Mesendoderm (in vitro differentiated cells): ENCODE measurements around the gene NPHP3.

Experiments
- DNase-seq: peaks from one replicate; pipeline ENCODE4 v3.0.0; 2013
- H2AK5ac ChIP-seq: 2 replicates; pipeline ENCODE4 v1.6.1; 2013; ENCODE audit warnings: low read length, inconsistent platforms
- H2BK120ac ChIP-seq: 2 replicates; pipeline ENCODE4 v1.6.1; 2013; ENCODE audit warnings: low read depth, mild to moderate bottlenecking, low read length, moderate library complexity, mixed read lengths
- H2BK15ac ChIP-seq: replicated peaks from 2 replicates; pipeline ENCODE4 v1.6.1; 2013; ENCODE audit warnings: low read depth, mild to moderate bottlenecking, moderate library complexity
- H2BK5ac ChIP-seq: 2 replicates; pipeline ENCODE4 v1.6.1; 2013; ENCODE audit warnings: low read length, inconsistent platforms
- H3K18ac ChIP-seq: 2 replicates; pipeline ENCODE4 v1.6.1; 2013; ENCODE audit warnings: mild to moderate bottlenecking, low read length, mixed read lengths
- H3K23ac ChIP-seq: one replicate; pipeline ENCODE4 v1.6.1; 2013; ENCODE audit warnings: low read length
- H3K27ac ChIP-seq: 2 replicates; pipeline ENCODE4 v1.5.1; 2013; ENCODE audit warnings: low read depth, mild to moderate bottlenecking, inconsistent platforms, low read length, moderate library complexity
- H3K27me3 ChIP-seq: 2 replicates; pipeline ENCODE4 v1.6.1; 2013; ENCODE audit warnings: low read length, control low read depth, mild to moderate bottlenecking, inconsistent platforms; ENCODE audit not compliant: insufficient read depth, poor library complexity
- H3K36me3 ChIP-seq: 2 replicates; pipeline ENCODE4 v1.6.1; 2013; ENCODE audit warnings: low read length, inconsistent platforms; ENCODE audit not compliant: control insufficient read depth, insufficient read depth
- H3K4ac ChIP-seq: one replicate; pipeline ENCODE4 v1.6.1; 2013; ENCODE audit warnings: low read depth, mild to moderate bottlenecking, low read length, moderate library complexity
- H3K4me1 ChIP-seq: 2 replicates; pipeline ENCODE4 v1.6.1; 2013; ENCODE audit warnings: low read depth, low read length, inconsistent platforms; ENCODE audit not compliant: control insufficient read depth
- H3K4me2 ChIP-seq: 2 replicates; pipeline ENCODE4 v1.6.1; 2013; ENCODE audit warnings: low read length
- H3K4me3 ChIP-seq: 2 replicates; pipeline ENCODE4 v1.5.1; 2013; ENCODE audit warnings: mild to moderate bottlenecking, low read length
- H3K56ac ChIP-seq: one replicate; pipeline ENCODE4 v1.6.1; 2013; ENCODE audit warnings: low read length
- H3K79me1 ChIP-seq: 2 replicates; pipeline ENCODE4 v1.6.1; 2013; ENCODE audit warnings: low read length, inconsistent platforms
- H3K79me2 ChIP-seq: 2 replicates; pipeline ENCODE4 v1.6.1; 2013; ENCODE audit warnings: mild to moderate bottlenecking, low read length; ENCODE audit not compliant: control insufficient read depth, insufficient read depth
- H3K9ac ChIP-seq: 2 replicates; pipeline ENCODE4 v1.6.1; 2013; ENCODE audit warnings: low read length, inconsistent platforms
- H4K5ac ChIP-seq: one replicate; pipeline ENCODE4 v1.6.1; 2013; ENCODE audit warnings: low read length
- H4K8ac ChIP-seq: one replicate; pipeline ENCODE4 v1.6.1; 2013; ENCODE audit warnings: low read depth, mild to moderate bottlenecking, control low read depth, low read length, moderate library complexity
- WGBS: extraction: QIAGEN DNeasy Blood & Tissue Kit; methylation state at CpG from one replicate; pipeline ENCODE4 v1.1.7; 2013; ENCODE audit warnings: low lambda C conversion rate, missing lambda C conversion rate; ENCODE audit not compliant: insufficient coverage; ENCODE audit errors: extremely low coverage; 5-methylcytosine and 5-hydroxymethylcytosine counted together

NPHP3 gene

DNA sequence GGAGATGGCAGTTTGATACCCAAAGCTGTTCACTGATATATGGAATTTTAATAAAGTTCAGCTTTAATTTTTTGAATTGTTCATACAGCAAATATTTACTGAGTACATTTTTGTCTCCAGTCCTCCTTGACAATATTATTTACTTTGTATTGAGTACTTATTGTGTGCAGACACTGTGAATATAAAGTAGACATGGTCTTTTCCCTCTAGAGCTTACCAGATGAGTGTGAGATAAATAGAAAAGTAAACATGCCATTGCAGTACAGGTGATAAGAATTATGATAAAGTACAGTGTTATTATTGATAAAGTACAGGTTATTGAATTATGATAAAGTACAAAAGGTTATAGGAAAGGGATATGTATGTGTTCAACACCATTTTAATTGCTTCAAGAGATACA, 60.0 kb downstream of the NPHP3 start:
- H3K36me3 ChIP-seq: no peaks in the 10 kb centered on the region
- H3K79me2 ChIP-seq: peaks cover 10% of the 10 kb centered on the region
- H3K4me3 ChIP-seq: no peak overlapping the region
- H2BK5ac ChIP-seq: no peak overlapping the region
- no peak overlapping the region for H3K56ac ChIP-seq
- H4K5ac ChIP-seq: no peak overlapping the region
- no peak overlapping the region for H3K9ac ChIP-seq
- H4K8ac ChIP-seq: no peak overlapping the region
- no peak overlapping the region for H2BK15ac ChIP-seq
- H3K18ac ChIP-seq: no peak overlapping the region
- no peak overlapping the region for H3K4ac ChIP-seq
- H3K79me1 ChIP-seq: peaks cover 4% of the 10 kb centered on the region
- no peak overlapping the region for H2AK5ac ChIP-seq
- H2BK120ac ChIP-seq: no peak overlapping the region
- no peak overlapping the region for H3K4me2 ChIP-seq
- H3K27ac ChIP-seq: no peak overlapping the region
- no peak for DNase-seq
- H3K23ac ChIP-seq: no peak overlapping the region
- H3K4me1 ChIP-seq: no peaks in the 10 kb centered on the region
- H3K27me3 ChIP-seq: no peaks in the 10 kb centered on the region

DNA sequence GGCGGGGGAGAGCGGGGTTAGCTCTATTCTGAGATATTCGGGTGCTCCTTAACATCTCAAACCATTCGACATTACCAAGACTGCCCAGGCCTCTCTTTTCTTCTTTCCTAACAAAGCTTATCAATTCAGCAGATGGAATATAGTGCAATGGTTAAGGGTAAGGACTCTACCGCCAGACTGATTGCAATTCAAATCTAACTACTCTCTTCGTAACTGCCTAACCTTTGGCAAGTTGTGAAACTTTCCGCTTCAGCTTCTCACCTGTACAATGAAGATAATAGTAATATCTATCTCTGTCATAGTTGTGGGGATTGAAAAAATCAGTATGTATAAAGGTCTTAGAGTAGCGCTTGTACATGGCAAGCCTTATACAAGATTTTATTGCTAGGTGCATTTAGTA, 61.1 kb downstream of the NPHP3 start:
- H4K5ac ChIP-seq: no peak overlapping the region
- H2BK5ac ChIP-seq: no peak overlapping the region
- H3K27me3 ChIP-seq: no peaks in the 10 kb centered on the region
- peaks cover 10% of the 10 kb centered on the region for H3K79me2 ChIP-seq
- H3K9ac ChIP-seq: peak overlapping the region; percentile 95
- H2AK5ac ChIP-seq: no peak overlapping the region
- no peak overlapping the region for H2BK120ac ChIP-seq
- H4K8ac ChIP-seq: no peak overlapping the region
- no peak for DNase-seq
- no peak overlapping the region for H2BK15ac ChIP-seq
- no peak overlapping the region for H3K18ac ChIP-seq
- peak overlapping the region; percentile 81 for H3K4me3 ChIP-seq
- peak overlapping the region; percentile 98 for H3K56ac ChIP-seq
- no peak overlapping the region for H3K23ac ChIP-seq
- peak overlapping the region; percentile 51 for H3K4me2 ChIP-seq
- no peak overlapping the region for H3K27ac ChIP-seq
- H3K4ac ChIP-seq: no peak overlapping the region
- H3K79me1 ChIP-seq: peaks cover 4% of the 10 kb centered on the region
- no peaks in the 10 kb centered on the region for H3K4me1 ChIP-seq
- no CpG with 5 or more reads among the region's 8 CpGs for WGBS
- H3K36me3 ChIP-seq: no peaks in the 10 kb centered on the region

DNA sequence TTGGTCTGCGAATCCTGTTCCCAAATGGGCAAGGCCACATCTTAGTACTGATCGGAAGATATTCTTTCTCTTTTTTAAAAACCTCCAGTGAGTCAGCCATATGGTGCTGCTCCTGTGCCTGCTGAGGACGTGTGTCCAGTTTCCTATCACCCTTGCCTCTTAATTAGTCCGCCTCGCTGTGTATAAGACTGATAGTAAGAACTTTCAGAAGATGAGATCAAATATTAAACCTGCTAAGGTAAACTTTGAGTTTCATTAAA, 61.5 kb downstream of the NPHP3 start:
- Histone ChIP-seq H3K4me2 (peak overlapping the region; percentile 51), H3K4me1 (no peaks in the 10 kb centered on the region), H3K79me1 (peaks cover 4% of the 10 kb centered on the region), H3K56ac (peak overlapping the region; percentile 98), H3K9ac (peak overlapping the region; percentile 95), H2BK120ac (no peak overlapping the region), H3K79me2 (peaks cover 10% of the 10 kb centered on the region), H2BK5ac (no peak overlapping the region), H4K5ac (no peak overlapping the region), H4K8ac (no peak overlapping the region), H3K4me3 (peak overlapping the region; percentile 81), H3K18ac (no peak overlapping the region), H2BK15ac (no peak overlapping the region), H2AK5ac (no peak overlapping the region), H3K23ac (peak overlapping the region; percentile 83), H3K27ac (no peak overlapping the region), H3K4ac (no peak overlapping the region), H3K36me3 (no peaks in the 10 kb centered on the region), H3K27me3 (no peaks in the 10 kb centered on the region)
- WGBS: no CpG with 5 or more reads among the region's 5 CpGs
- DNase-seq: no peak

DNA sequence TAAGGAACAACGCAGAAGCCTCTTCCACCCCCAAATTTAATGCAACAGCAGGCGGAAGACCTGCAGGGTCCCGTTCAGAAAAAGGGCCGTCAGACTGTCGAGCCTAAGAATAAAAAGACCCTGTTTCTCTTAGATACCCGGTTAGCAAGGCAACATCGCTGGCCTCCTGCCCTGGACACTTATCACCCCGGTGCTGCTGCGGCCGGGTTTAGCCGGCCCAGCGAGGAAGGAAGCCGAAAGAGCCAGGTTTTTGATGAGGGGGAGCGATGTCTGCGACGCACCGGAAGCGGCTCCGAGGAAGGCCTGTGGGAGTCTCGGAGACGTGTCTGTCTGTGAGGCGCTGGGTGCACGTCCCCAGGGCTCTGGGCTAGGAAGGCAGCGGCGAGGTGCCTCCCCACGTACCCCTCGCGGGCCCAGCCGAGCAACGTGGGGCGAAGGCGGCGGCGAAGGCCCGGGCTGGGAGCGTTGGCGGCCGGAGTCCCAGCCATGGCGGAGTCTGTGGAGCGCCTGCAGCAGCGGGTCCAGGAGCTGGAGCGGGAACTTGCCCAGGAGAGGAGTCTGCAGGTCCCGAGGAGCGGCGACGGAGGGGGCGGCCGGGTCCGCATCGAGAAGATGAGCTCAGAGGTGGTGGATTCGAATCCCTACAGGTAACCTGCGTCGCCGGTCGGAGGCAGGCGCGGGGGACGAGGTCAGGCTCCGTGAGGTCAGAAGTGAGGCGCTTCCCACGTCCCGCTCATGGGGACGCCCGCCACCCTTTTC, 62.0 kb downstream of the NPHP3 start, which contains the start of gene UBA5:
UBA5 (plus strand) TSS at position 278 of the 759 bp plus-strand sequence; CDS start at position 487, 209 bp downstream.
- H2AK5ac ChIP-seq: no peak within 1 kb of the TSS

DNA sequence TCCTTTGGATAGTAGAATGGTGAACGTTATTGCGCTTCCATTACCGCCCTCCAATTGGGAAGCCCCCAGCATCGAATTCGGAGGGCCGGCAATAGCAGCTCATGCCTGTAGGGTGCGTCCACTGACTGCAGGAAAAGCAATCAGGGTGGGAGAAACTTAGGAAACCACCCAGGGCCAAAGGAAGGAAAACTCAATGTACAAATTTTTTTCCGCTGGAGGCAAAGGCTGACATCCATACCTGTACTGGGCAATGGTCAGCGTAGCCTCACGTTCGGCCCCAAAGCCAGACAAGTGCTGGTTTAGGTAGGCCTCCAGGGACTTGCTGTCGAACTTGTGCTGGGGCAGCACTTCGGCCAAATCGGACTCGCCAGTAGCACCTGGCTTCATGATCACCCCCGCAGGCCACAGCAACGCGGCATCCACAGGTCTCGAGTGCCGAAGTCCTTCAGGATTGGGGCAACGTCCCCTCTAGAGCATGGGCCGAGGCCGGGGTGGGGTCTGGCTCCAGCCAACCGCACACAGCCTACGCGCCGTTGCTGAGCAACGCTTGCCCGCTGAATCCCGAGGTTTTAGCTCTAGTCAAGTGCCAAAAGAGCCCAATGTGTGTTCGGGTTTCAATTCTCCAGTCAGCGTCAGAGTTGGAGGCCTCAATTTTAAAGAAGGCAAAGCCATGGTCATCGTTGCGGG, 62.7 kb downstream of the NPHP3 start, which contains the start of gene ACAD11:
ACAD11 (minus strand) TSS at position 445 of the 687 bp plus-strand sequence; CDS start at position 387, 58 bp downstream.
- no peak within 1 kb of the TSS for H4K5ac ChIP-seq
- peak within 1 kb of the TSS; percentile 36 for H3K27ac ChIP-seq
- peaks cover 4% of the 10 kb centered on the region for H3K79me1 ChIP-seq
- peak within 1 kb of the TSS; percentile 90 for H3K23ac ChIP-seq
- peak within 1 kb of the TSS; percentile 96 for H3K4me2 ChIP-seq
- DNase-seq: peak; percentile 84
- H2BK15ac ChIP-seq: no peak within 1 kb of the TSS
- peak within 1 kb of the TSS; percentile 95 for H3K9ac ChIP-seq
- no peak within 1 kb of the TSS for H2AK5ac ChIP-seq
- H4K8ac ChIP-seq: no peak within 1 kb of the TSS
- H3K27me3 ChIP-seq: no peaks in the 10 kb centered on the region
- H3K36me3 ChIP-seq: no peaks in the 10 kb centered on the region
- H3K4me1 ChIP-seq: no peaks in the 10 kb centered on the region
- peaks cover 10% of the 10 kb centered on the region for H3K79me2 ChIP-seq
- H3K4ac ChIP-seq: peak within 1 kb of the TSS; percentile 58
- H2BK5ac ChIP-seq: peak within 1 kb of the TSS; percentile 87
- no peak within 1 kb of the TSS for H2BK120ac ChIP-seq
- peak within 1 kb of the TSS; percentile 46 for H3K18ac ChIP-seq
- H3K4me3 ChIP-seq: peak within 1 kb of the TSS; percentile 81
- WGBS: no CpG with 5 or more reads among the region's 34 CpGs
- H3K56ac ChIP-seq: peak within 1 kb of the TSS; percentile 98

More for the DNA sequence above, 62.0 kb downstream of the NPHP3 start, which contains the start of gene UBA5:
- H3K4me3 ChIP-seq: peak within 1 kb of the TSS; percentile 81
- peak within 1 kb of the TSS; percentile 98 for H3K56ac ChIP-seq
- peak; percentile 81 for DNase-seq
- H3K4me1 ChIP-seq: no peaks in the 10 kb centered on the region
- H2BK5ac ChIP-seq: peak within 1 kb of the TSS; percentile 87
- H3K27me3 ChIP-seq: no peaks in the 10 kb centered on the region
- H3K79me2 ChIP-seq: peaks cover 10% of the 10 kb centered on the region
- H4K8ac ChIP-seq: no peak within 1 kb of the TSS
- H3K23ac ChIP-seq: peak within 1 kb of the TSS; percentile 90
- H2BK120ac ChIP-seq: no peak within 1 kb of the TSS
- H3K36me3 ChIP-seq: no peaks in the 10 kb centered on the region
- H3K27ac ChIP-seq: peak within 1 kb of the TSS; percentile 36
- H3K18ac ChIP-seq: peak within 1 kb of the TSS; percentile 46
- H4K5ac ChIP-seq: no peak within 1 kb of the TSS
- peak within 1 kb of the TSS; percentile 96 for H3K4me2 ChIP-seq
- WGBS: no CpG with 5 or more reads among the region's 64 CpGs
- peak within 1 kb of the TSS; percentile 58 for H3K4ac ChIP-seq
- H2BK15ac ChIP-seq: no peak within 1 kb of the TSS
- H3K79me1 ChIP-seq: peaks cover 4% of the 10 kb centered on the region
- H3K9ac ChIP-seq: peak within 1 kb of the TSS; percentile 95
